Gastroesophageal sphincter (tissue), 3 donors: ENCODE data around the gene SCAF8.

Source experiments
- CTCF ChIP-seq, 4 experiments: fragments of 200-600 bp in 2 of 4; fragments of 450-650 bp in 2 of 4; sonication (generic) in 1 of 4; IDR thresholded peaks; one replicate each; pipeline ENCODE4 v1.5.1; 2017 to 2019; ENCODE audit warnings: antibody characterized with exemption in 4 of 4, mild to moderate bottlenecking in 2 of 4, moderate library complexity in 2 of 4
- EP300 ChIP-seq: sonication (generic); formaldehyde crosslinking; IDR thresholded peaks from one replicate; pipeline ENCODE4 v1.6.1; 2017; ENCODE audit warnings: antibody characterized with exemption, mild to moderate bottlenecking
- POLR2A ChIP-seq, 2 donors: fragments of 450-650 bp; IDR thresholded peaks; one replicate each; pipeline ENCODE4 v1.6.1; 2017; ENCODE audit warnings: antibody characterized with exemption in 2 of 2, mild to moderate bottlenecking in 2 of 2, moderate library complexity in 1 of 2
- POLR2AphosphoS5 ChIP-seq: sonication (generic); formaldehyde crosslinking; IDR thresholded peaks from one replicate; pipeline ENCODE4 v1.6.1; 2017; ENCODE audit warnings: antibody characterized with exemption

DNA sequence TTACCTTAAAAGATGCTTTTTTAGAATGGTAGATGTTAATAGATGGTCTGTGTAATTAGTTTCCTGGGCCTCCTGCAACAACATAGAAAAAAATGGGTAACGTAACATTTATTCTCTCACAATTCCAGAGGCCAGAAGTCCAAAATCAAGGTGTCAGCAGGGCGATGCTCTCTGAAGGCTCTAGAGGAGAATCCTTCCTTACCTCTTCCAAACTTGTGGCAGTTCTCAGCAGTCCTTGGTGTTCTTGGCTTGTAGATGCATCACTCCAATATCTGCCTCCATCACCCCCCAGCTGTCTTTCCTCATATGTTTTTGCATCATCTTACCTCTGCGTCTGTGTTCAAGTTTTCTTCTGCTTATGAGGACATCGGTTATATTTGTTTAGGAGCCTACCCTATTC, 107.9 kb downstream of the SCAF8 start:
- no peak for TF ChIP-seq CTCF (IDR thresholded peaks at IDR 0.05)
- no peak for TF ChIP-seq POLR2AphosphoS5
- TF ChIP-seq EP300 = no peak
- no peak for TF ChIP-seq POLR2A (IDR thresholded peaks at IDR 0.05)
